ENCODE measurements around the gene KRTAP2-4. TPM values are rescaled to one million over a fixed set of nuclear protein-coding genes. Genes with fewer than 3 reads are reported as not detected.

The KRTAP2-4 gene
- not detected in 5 replicates for total RNA-seq (2022; extraction: Qiagen RNA extraction)

GRCh38 chr17:41065829-41066624, at the start of gene KRTAP2-4:
TSS of gene KRTAP2-4 (minus strand) at chr17:41065879. CDS start at chr17:41065845, 34 bp downstream.

GRCh38 chr17:41105347-41105746, 39.7 kb upstream of the KRTAP2-4 start, which contains the start of gene KRTAP4-9:
TSS of gene KRTAP4-9 (plus strand) at chr17:41105389. CDS start at chr17:41105389, 0 bp downstream.

GRCh38 chr17:41101586-41102259, 36.0 kb upstream of the KRTAP2-4 start, which contains the start of gene KRTAP4-16:
TSS of gene KRTAP4-16 (minus strand) at chr17:41102209. CDS start at chr17:41102209, 0 bp downstream.

GRCh38 chr17:41098042-41098441, 32.4 kb upstream of the KRTAP2-4 start, which contains the start of gene KRTAP4-8:
TSS of gene KRTAP4-8 (minus strand) at chr17:41098142. CDS start at chr17:41098084, 58 bp downstream.

GRCh38 chr17:41084100-41084856, 18.6 kb upstream of the KRTAP2-4 start, which contains the start of gene KRTAP4-7:
TSS of gene KRTAP4-7 (plus strand) at chr17:41084150. CDS start at chr17:41084207, 57 bp downstream.

GRCh38 chr17:41060052-41060604, 5.6 kb downstream of the KRTAP2-4 start, which contains the start of gene KRTAP2-3:
TSS of gene KRTAP2-3 (minus strand) at chr17:41060114. CDS start at chr17:41060050, 64 bp downstream.

GRCh38 chr17:41055130-41055529, 10.5 kb downstream of the KRTAP2-4 start, which contains the start of gene KRTAP2-2:
TSS of gene KRTAP2-2 (minus strand) at chr17:41055230. CDS start at chr17:41055211, 19 bp downstream.

GRCh38 chr17:41046735-41047465, 18.8 kb downstream of the KRTAP2-4 start, which contains the start of gene KRTAP2-1:
TSS of gene KRTAP2-1 (minus strand) at chr17:41047316. CDS start at chr17:41047267, 49 bp downstream.

GRCh38 chr17:41040783-41041571, 24.7 kb downstream of the KRTAP2-4 start, which contains the start of gene KRTAP1-1:
TSS of gene KRTAP1-1 (minus strand) at chr17:41041450. CDS start at chr17:41041397, 53 bp downstream.

GRCh38 chr17:41034346-41034935, 31.2 kb downstream of the KRTAP2-4 start, which contains the start of gene KRTAP1-3:
TSS of gene KRTAP1-3 (minus strand) at chr17:41034874. CDS start at chr17:41034821, 53 bp downstream.

GRCh38 chr17:41029633-41030245, 35.9 kb downstream of the KRTAP2-4 start, which contains the start of gene KRTAP1-4:
TSS of gene KRTAP1-4 (minus strand) at chr17:41030195. CDS start at chr17:41030078, 117 bp downstream.

GRCh38 chr17:41026715-41027471, 38.8 kb downstream of the KRTAP2-4 start, which contains the start of gene KRTAP1-5:
TSS of gene KRTAP1-5 (minus strand) at chr17:41027208. CDS start at chr17:41027155, 53 bp downstream.

Other genes with a start within 250 kb of the KRTAP2-4 start
- gene KRT10, start 243.3 kb downstream of the KRTAP2-4 start, total RNA-seq (2022; extraction: Qiagen RNA extraction): 70.6 to 111 TPM (median 103 TPM) in 5 replicates
- not detected in 5 replicates for gene KRT12, start 198.7 kb downstream of the KRTAP2-4 start, total RNA-seq (2022; extraction: Qiagen RNA extraction)
- gene KRT20, start 180.6 kb downstream of the KRTAP2-4 start, total RNA-seq (2022; extraction: Qiagen RNA extraction): 0.17 to 0.45 TPM (median 0.26 TPM) in 5 replicates
- gene KRT23, start 128.2 kb downstream of the KRTAP2-4 start, total RNA-seq (2022; extraction: Qiagen RNA extraction): 0.08 to 0.15 TPM (median 0.08 TPM) in 3 of 5 replicates, not detected in the others
- gene KRT39, start 98.9 kb downstream of the KRTAP2-4 start, total RNA-seq (2022; extraction: Qiagen RNA extraction): not detected in 5 replicates
- not detected in 5 replicates for gene KRT40, start 81.6 kb downstream of the KRTAP2-4 start, total RNA-seq (2022; extraction: Qiagen RNA extraction)
- gene KRTAP3-3, start 71.7 kb downstream of the KRTAP2-4 start, total RNA-seq (2022; extraction: Qiagen RNA extraction): not detected in 5 replicates
- 0.22 to 0.42 TPM (median 0.37 TPM) in 3 of 5 replicates, not detected in the others for gene KRTAP3-2, start 66.0 kb downstream of the KRTAP2-4 start, total RNA-seq (2022; extraction: Qiagen RNA extraction)
- gene KRTAP3-1, start 56.8 kb downstream of the KRTAP2-4 start, total RNA-seq (2022; extraction: Qiagen RNA extraction): 0.35 TPM in 1 of 5 replicates, not detected in the others
- gene KRTAP1-5, start 38.7 kb downstream of the KRTAP2-4 start, total RNA-seq (2022; extraction: Qiagen RNA extraction): not detected in 5 replicates
- not detected in 5 replicates for gene KRTAP1-4, start 35.7 kb downstream of the KRTAP2-4 start, total RNA-seq (2022; extraction: Qiagen RNA extraction)
- gene KRTAP1-3, start 31.0 kb downstream of the KRTAP2-4 start, total RNA-seq (2022; extraction: Qiagen RNA extraction): not detected in 5 replicates
- not detected in 5 replicates for gene KRTAP1-1, start 24.4 kb downstream of the KRTAP2-4 start, total RNA-seq (2022; extraction: Qiagen RNA extraction)
- gene KRTAP2-1, start 18.6 kb downstream of the KRTAP2-4 start, total RNA-seq (2022; extraction: Qiagen RNA extraction): not detected in 5 replicates
- not detected in 5 replicates for gene KRTAP2-2, start 10.6 kb downstream of the KRTAP2-4 start, total RNA-seq (2022; extraction: Qiagen RNA extraction)
- 0.22 TPM in 1 of 5 replicates, not detected in the others for gene KRTAP2-3, start 5.8 kb downstream of the KRTAP2-4 start, total RNA-seq (2022; extraction: Qiagen RNA extraction)
- not detected in 5 replicates for gene KRTAP4-7, start 18.3 kb upstream of the KRTAP2-4 start, total RNA-seq (2022; extraction: Qiagen RNA extraction)
- gene KRTAP4-8, start 32.3 kb upstream of the KRTAP2-4 start, total RNA-seq (2022; extraction: Qiagen RNA extraction): not detected in 5 replicates
- gene KRTAP4-16, start 36.3 kb upstream of the KRTAP2-4 start, total RNA-seq (2022; extraction: Qiagen RNA extraction): not detected in 5 replicates
- not detected in 5 replicates for gene KRTAP4-9, start 39.5 kb upstream of the KRTAP2-4 start, total RNA-seq (2022; extraction: Qiagen RNA extraction)
- gene KRTAP4-11, start 52.5 kb upstream of the KRTAP2-4 start, total RNA-seq (2022; extraction: Qiagen RNA extraction): not detected in 5 replicates
- not detected in 5 replicates for gene KRTAP4-12, start 58.3 kb upstream of the KRTAP2-4 start, total RNA-seq (2022; extraction: Qiagen RNA extraction)
- not detected in 5 replicates for gene KRTAP4-6, start 74.7 kb upstream of the KRTAP2-4 start, total RNA-seq (2022; extraction: Qiagen RNA extraction)
- not detected in 5 replicates for gene KRTAP4-5, start 83.9 kb upstream of the KRTAP2-4 start, total RNA-seq (2022; extraction: Qiagen RNA extraction)
- not detected in 5 replicates for gene KRTAP4-4, start 94.9 kb upstream of the KRTAP2-4 start, total RNA-seq (2022; extraction: Qiagen RNA extraction)
- gene KRTAP4-3, start 102.3 kb upstream of the KRTAP2-4 start, total RNA-seq (2022; extraction: Qiagen RNA extraction): not detected in 5 replicates
- gene KRTAP4-2, start 112.3 kb upstream of the KRTAP2-4 start, total RNA-seq (2022; extraction: Qiagen RNA extraction): not detected in 5 replicates
- 0.16 to 0.38 TPM (median 0.18 TPM) in 3 of 5 replicates, not detected in the others for gene KRTAP4-1, start 119.0 kb upstream of the KRTAP2-4 start, total RNA-seq (2022; extraction: Qiagen RNA extraction)
- gene KRTAP9-1, start 124.0 kb upstream of the KRTAP2-4 start, total RNA-seq (2022; extraction: Qiagen RNA extraction): not detected in 5 replicates
- not detected in 5 replicates for gene KRTAP9-2, start 160.8 kb upstream of the KRTAP2-4 start, total RNA-seq (2022; extraction: Qiagen RNA extraction)
- not detected in 5 replicates for gene KRTAP9-3, start 166.6 kb upstream of the KRTAP2-4 start, total RNA-seq (2022; extraction: Qiagen RNA extraction)
- gene KRTAP9-8, start 172.1 kb upstream of the KRTAP2-4 start, total RNA-seq (2022; extraction: Qiagen RNA extraction): not detected in 5 replicates
- gene KRTAP9-4, start 183.8 kb upstream of the KRTAP2-4 start, total RNA-seq (2022; extraction: Qiagen RNA extraction): not detected in 5 replicates
- gene KRTAP9-9, start 189.5 kb upstream of the KRTAP2-4 start, total RNA-seq (2022; extraction: Qiagen RNA extraction): not detected in 5 replicates
- gene KRTAP9-6, start 199.5 kb upstream of the KRTAP2-4 start, total RNA-seq (2022; extraction: Qiagen RNA extraction): not detected in 5 replicates
- gene KRTAP9-7, start 209.8 kb upstream of the KRTAP2-4 start, total RNA-seq (2022; extraction: Qiagen RNA extraction): not detected in 5 replicates
- not detected in 5 replicates for gene KRTAP29-1, start 237.0 kb upstream of the KRTAP2-4 start, total RNA-seq (2022; extraction: Qiagen RNA extraction)
- not detected in 5 replicates for gene KRTAP16-1, start 243.4 kb upstream of the KRTAP2-4 start, total RNA-seq (2022; extraction: Qiagen RNA extraction)
- not detected in 5 replicates for gene KRTAP17-1, start 249.8 kb upstream of the KRTAP2-4 start, total RNA-seq (2022; extraction: Qiagen RNA extraction)

Measured in A549 treated with Mapracorat at 1 μM for 4 hours (cell line).